ENCODE data around the gene MAGEA12. TPM values are rescaled to one million over a fixed set of nuclear protein-coding genes. Genes with fewer than 3 reads are reported as not detected.
"Not testable (repeated sequence)": the region's sequence is repeated elsewhere in the genome, so short reads cannot be mapped to it uniquely, and the experiment has no call there.

MAGEA12 gene
- total and polyA plus RNA-seq, 10 of the 15 experiments (the other 5 are each of a cell fraction or from before 2014, with no cell fraction given), result 1.3 TPM; not detected in 9

DNA sequence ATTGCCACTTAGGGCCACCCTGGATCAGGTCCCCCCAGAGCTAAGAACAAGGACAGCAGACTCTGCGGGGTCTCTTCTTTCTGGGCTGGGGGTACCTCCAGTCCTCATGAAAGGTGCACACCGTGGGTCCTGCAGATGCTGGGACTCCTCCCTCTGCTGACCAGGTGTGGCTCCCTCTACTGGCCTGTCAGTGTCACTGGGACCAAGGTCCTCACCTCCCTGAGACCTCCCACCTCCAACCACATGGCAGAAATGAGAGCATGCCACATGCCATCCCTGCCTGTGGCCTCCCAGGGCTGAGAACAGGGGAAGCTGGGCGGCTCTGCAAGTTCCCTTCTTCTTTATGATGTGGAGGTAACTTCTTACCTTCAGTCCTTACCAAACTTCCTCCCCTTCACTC is 53.5 kb downstream of the MAGEA12 start:
- FAIRE-seq (peak; percentile 7), ATAC-seq (peak; percentile 92)
- H3K9me3 ChIP-seq (replicated peaks; ENCODE audit: control insufficient read depth, insufficient read depth, low read length); in situ Hi-C loops (cut with MboI); H3K9ac ChIP-seq (ENCODE audit: control insufficient read depth, insufficient read depth, low read length); H4K20me1 ChIP-seq (ENCODE audit: control insufficient read depth, insufficient read depth); H3K36me3 ChIP-seq (ENCODE audit: control insufficient read depth in 2 of 2, insufficient read depth in 2 of 2, low read length in 1 of 2); H3K4me3 ChIP-seq; H2AFZ ChIP-seq (ENCODE audit: control insufficient read depth, low read depth, low read length); BruUV-seq (replicated peaks); RAD21 ChIA-PET (ENCODE audit: unreplicated experiment); H3K4me1 ChIP-seq (ENCODE audit: control insufficient read depth, insufficient read depth, low read length); H3K79me2 ChIP-seq (ENCODE audit: control insufficient read depth, insufficient read depth, low read length); H3K4me2 ChIP-seq (ENCODE audit: control insufficient read depth, insufficient read depth); POLR2A ChIA-PET; H3K27ac ChIP-seq (ENCODE audit: control insufficient read depth, insufficient read depth); DNase-seq (ENCODE audit: low read depth, low spot score); CTCF ChIA-PET; H3K27me3 ChIP-seq (replicated peaks in 1 of 2; ENCODE audit: control insufficient read depth in 2 of 2, insufficient read depth in 2 of 2, low read length in 1 of 2); intact Hi-C loops (cut with micrococcal nuclease; ENCODE audit: unreplicated experiment); SMC1A ChIA-PET (ENCODE audit: uncharacterized antibody, unreplicated experiment): not testable (repeated sequence)
- WGBS (ENCODE audit: insufficient coverage, insufficient replicate concordance, low lambda C conversion rate, missing lambda C conversion rate), result no CpG with 5 or more reads among the region's 3 CpGs

Other genes starting within 250 kb of the MAGEA12 start
Only the 7 nearest of the 11 such genes appear.
- not detected in 2 replicates for gene MAGEA3, start 35.0 kb upstream of the MAGEA12 start, total RNA-seq (2014; rRNA removed)
- gene MAGEA3, start 35.0 kb upstream of the MAGEA12 start, total RNA-seq (2014; rRNA removed; fragmentation: Illumina TruSeq; extraction: Trizol), result not detected in 2 replicates
- not detected in 2 replicates for gene MAGEA3, start 35.0 kb upstream of the MAGEA12 start, total RNA-seq (2021)
- 1.4 TPM in 2 replicates for gene MAGEA3, start 35.0 kb upstream of the MAGEA12 start, polyA plus RNA-seq (2011; rRNA removed)
- gene MAGEA3, start 35.0 kb upstream of the MAGEA12 start, polyA plus RNA-seq (2014; fragmentation: Illumina TruSeq; extraction: Trizol), result not detected in 2 replicates
- gene MAGEA3, start 35.0 kb upstream of the MAGEA12 start, polyA plus RNA-seq (2014; fragmentation: Nextera tagmentation; extraction: Ambion mirVana), result not detected
- gene MAGEA3, start 35.0 kb upstream of the MAGEA12 start, polyA plus RNA-seq (2014; rRNA removed), result not detected in 2 replicates
- not detected for gene MAGEA3, start 35.0 kb upstream of the MAGEA12 start, polyA plus RNA-seq (2016; fragmentation: Nextera tagmentation; extraction: Ambion mirVana)
- 0.22 and 0.34 TPM in 2 replicates for gene CSAG2, start 24.5 kb upstream of the MAGEA12 start, total RNA-seq (2014; rRNA removed)
- not detected in 2 replicates for gene CSAG2, start 24.5 kb upstream of the MAGEA12 start, total RNA-seq (2014; rRNA removed; fragmentation: Illumina TruSeq; extraction: Trizol)
- not detected in 2 replicates for gene CSAG2, start 24.5 kb upstream of the MAGEA12 start, total RNA-seq (2021)
- 0.83 TPM in 1 of 2 replicates, not detected in the other for gene CSAG2, start 24.5 kb upstream of the MAGEA12 start, polyA plus RNA-seq (2011; rRNA removed)
- 0.46 TPM in 1 of 2 replicates, not detected in the other for gene CSAG2, start 24.5 kb upstream of the MAGEA12 start, polyA plus RNA-seq (2014; fragmentation: Illumina TruSeq; extraction: Trizol)
- gene CSAG2, start 24.5 kb upstream of the MAGEA12 start, polyA plus RNA-seq (2014; fragmentation: Nextera tagmentation; extraction: Ambion mirVana), result under 1 TPM; 0.48 to 0.58 TPM
- 0.14 TPM in 1 of 2 replicates, not detected in the other for gene CSAG2, start 24.5 kb upstream of the MAGEA12 start, polyA plus RNA-seq (2014; rRNA removed)
- gene CSAG2, start 24.5 kb upstream of the MAGEA12 start, polyA plus RNA-seq (2016; fragmentation: Nextera tagmentation; extraction: Ambion mirVana), result under 1 TPM in 1 of 2 experiments, not detected in 1; 0.40 TPM
- gene MAGEA2B, start 19.1 kb upstream of the MAGEA12 start, total RNA-seq (2014; rRNA removed), result not detected in 2 replicates
- not detected in 2 replicates for gene MAGEA2B, start 19.1 kb upstream of the MAGEA12 start, total RNA-seq (2014; rRNA removed; fragmentation: Illumina TruSeq; extraction: Trizol)
- gene MAGEA2B, start 19.1 kb upstream of the MAGEA12 start, total RNA-seq (2021), result not detected in 2 replicates
- gene MAGEA2B, start 19.1 kb upstream of the MAGEA12 start, polyA plus RNA-seq (2011; rRNA removed), result not detected in 2 replicates
- gene MAGEA2B, start 19.1 kb upstream of the MAGEA12 start, polyA plus RNA-seq (2014; fragmentation: Illumina TruSeq; extraction: Trizol), result not detected in 2 replicates
- gene MAGEA2B, start 19.1 kb upstream of the MAGEA12 start, polyA plus RNA-seq (2014; fragmentation: Nextera tagmentation; extraction: Ambion mirVana), result not detected
- gene MAGEA2B, start 19.1 kb upstream of the MAGEA12 start, polyA plus RNA-seq (2014; rRNA removed), result not detected in 2 replicates
- not detected for gene MAGEA2B, start 19.1 kb upstream of the MAGEA12 start, polyA plus RNA-seq (2016; fragmentation: Nextera tagmentation; extraction: Ambion mirVana)
- not detected in 2 replicates for gene CSAG1, start within 50 bp of the MAGEA12 start, total RNA-seq (2014; rRNA removed)
- gene CSAG1, start within 50 bp of the MAGEA12 start, total RNA-seq (2014; rRNA removed; fragmentation: Illumina TruSeq; extraction: Trizol), result not detected in 2 replicates
- not detected in 2 replicates for gene CSAG1, start within 50 bp of the MAGEA12 start, total RNA-seq (2021)
- gene CSAG1, start within 50 bp of the MAGEA12 start, polyA plus RNA-seq (2011; rRNA removed), result 1.3 and 1.6 TPM in 2 replicates
- gene CSAG1, start within 50 bp of the MAGEA12 start, polyA plus RNA-seq (2014; fragmentation: Illumina TruSeq; extraction: Trizol), result not detected in 2 replicates
- not detected for gene CSAG1, start within 50 bp of the MAGEA12 start, polyA plus RNA-seq (2014; fragmentation: Nextera tagmentation; extraction: Ambion mirVana)
- gene CSAG1, start within 50 bp of the MAGEA12 start, polyA plus RNA-seq (2014; rRNA removed), result not detected in 2 replicates
- not detected for gene CSAG1, start within 50 bp of the MAGEA12 start, polyA plus RNA-seq (2016; fragmentation: Nextera tagmentation; extraction: Ambion mirVana)
- not detected in 2 replicates for gene MAGEA2, start 20.1 kb downstream of the MAGEA12 start, total RNA-seq (2014; rRNA removed)
- not detected in 2 replicates for gene MAGEA2, start 20.1 kb downstream of the MAGEA12 start, total RNA-seq (2014; rRNA removed; fragmentation: Illumina TruSeq; extraction: Trizol)
- gene MAGEA2, start 20.1 kb downstream of the MAGEA12 start, total RNA-seq (2021), result not detected in 2 replicates
- 0.04 and 0.09 TPM in 2 replicates for gene MAGEA2, start 20.1 kb downstream of the MAGEA12 start, polyA plus RNA-seq (2011; rRNA removed)
- not detected in 2 replicates for gene MAGEA2, start 20.1 kb downstream of the MAGEA12 start, polyA plus RNA-seq (2014; fragmentation: Illumina TruSeq; extraction: Trizol)
- gene MAGEA2, start 20.1 kb downstream of the MAGEA12 start, polyA plus RNA-seq (2014; fragmentation: Nextera tagmentation; extraction: Ambion mirVana), result not detected
- 0.13 TPM in 1 of 2 replicates, not detected in the other for gene MAGEA2, start 20.1 kb downstream of the MAGEA12 start, polyA plus RNA-seq (2014; rRNA removed)
- gene MAGEA2, start 20.1 kb downstream of the MAGEA12 start, polyA plus RNA-seq (2016; fragmentation: Nextera tagmentation; extraction: Ambion mirVana), result not detected
- gene CSAG3, start 25.5 kb downstream of the MAGEA12 start, total RNA-seq (2014; rRNA removed), result 0.34 TPM in 1 of 2 replicates, not detected in the other
- gene CSAG3, start 25.5 kb downstream of the MAGEA12 start, total RNA-seq (2014; rRNA removed; fragmentation: Illumina TruSeq; extraction: Trizol), result 0.23 TPM in 1 of 2 replicates, not detected in the other
- not detected in 2 replicates for gene CSAG3, start 25.5 kb downstream of the MAGEA12 start, total RNA-seq (2021)
- 1.2 and 1.9 TPM in 2 replicates for gene CSAG3, start 25.5 kb downstream of the MAGEA12 start, polyA plus RNA-seq (2011; rRNA removed)
- 1.2 TPM in 1 of 2 replicates, not detected in the other for gene CSAG3, start 25.5 kb downstream of the MAGEA12 start, polyA plus RNA-seq (2014; fragmentation: Illumina TruSeq; extraction: Trizol)
- gene CSAG3, start 25.5 kb downstream of the MAGEA12 start, polyA plus RNA-seq (2014; fragmentation: Nextera tagmentation; extraction: Ambion mirVana), result under 1 TPM; 0.33 to 0.68 TPM
- gene CSAG3, start 25.5 kb downstream of the MAGEA12 start, polyA plus RNA-seq (2014; rRNA removed), result 0.14 and 0.67 TPM in 2 replicates
- under 1 TPM; 0.40 to 0.96 TPM for gene CSAG3, start 25.5 kb downstream of the MAGEA12 start, polyA plus RNA-seq (2016; fragmentation: Nextera tagmentation; extraction: Ambion mirVana)
- not detected in 2 replicates for gene MAGEA6, start 35.9 kb downstream of the MAGEA12 start, total RNA-seq (2014; rRNA removed)
- not detected in 2 replicates for gene MAGEA6, start 35.9 kb downstream of the MAGEA12 start, total RNA-seq (2014; rRNA removed; fragmentation: Illumina TruSeq; extraction: Trizol)
- gene MAGEA6, start 35.9 kb downstream of the MAGEA12 start, total RNA-seq (2021), result 0.16 TPM in 1 of 2 replicates, not detected in the other
- 1.9 and 2.7 TPM in 2 replicates for gene MAGEA6, start 35.9 kb downstream of the MAGEA12 start, polyA plus RNA-seq (2011; rRNA removed)
- gene MAGEA6, start 35.9 kb downstream of the MAGEA12 start, polyA plus RNA-seq (2014; fragmentation: Illumina TruSeq; extraction: Trizol), result not detected in 2 replicates
- gene MAGEA6, start 35.9 kb downstream of the MAGEA12 start, polyA plus RNA-seq (2014; fragmentation: Nextera tagmentation; extraction: Ambion mirVana), result not detected
- 0.04 and 0.38 TPM in 2 replicates for gene MAGEA6, start 35.9 kb downstream of the MAGEA12 start, polyA plus RNA-seq (2014; rRNA removed)
- not detected for gene MAGEA6, start 35.9 kb downstream of the MAGEA12 start, polyA plus RNA-seq (2016; fragmentation: Nextera tagmentation; extraction: Ambion mirVana)